Measurements from ENCODE around the gene UNC5B.

Gene UNC5B

DNA sequence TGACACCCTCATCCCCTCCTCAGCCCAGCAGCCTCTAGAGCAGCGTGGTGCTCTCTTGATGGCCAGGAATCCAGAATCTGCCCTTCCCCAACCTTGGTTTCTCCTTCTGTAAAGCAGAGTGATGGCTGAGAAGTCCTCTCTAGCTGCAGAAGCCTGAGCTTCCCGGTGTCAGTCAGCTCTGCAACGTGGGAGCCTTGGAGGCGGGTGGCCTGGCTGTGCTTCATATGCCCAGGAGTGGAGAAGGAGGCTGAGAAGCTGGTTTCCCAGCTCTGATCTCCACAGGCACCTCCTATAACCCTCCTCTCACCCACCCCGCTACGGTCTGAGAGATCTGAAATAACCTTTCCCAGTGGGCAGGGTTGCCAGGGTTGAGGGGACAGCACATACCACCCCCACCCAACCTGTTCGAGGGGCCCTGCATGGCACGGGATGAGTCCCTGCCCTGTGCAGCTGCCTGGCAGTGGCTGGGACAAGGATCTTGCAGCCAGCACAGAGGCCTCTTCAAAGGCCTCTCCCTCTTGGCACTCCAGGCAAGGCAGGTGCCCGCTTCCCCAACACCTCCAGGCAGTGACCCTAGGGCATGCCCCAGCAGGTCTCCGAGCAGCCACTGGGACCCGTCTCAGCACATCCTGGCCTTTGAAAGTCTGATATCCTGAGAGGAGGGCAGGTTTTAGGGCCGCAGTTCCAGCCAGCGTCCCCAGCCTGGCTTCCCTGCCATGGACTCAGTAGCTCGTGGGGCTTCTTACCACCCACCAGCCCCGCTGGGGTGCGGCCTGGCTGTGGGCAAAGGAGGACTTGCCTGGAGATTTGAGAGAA lies 88.4 kb downstream of the UNC5B start:
- H3K79me2 ChIP-seq (ENCODE audit: low read length), result no peaks in the 10 kb centered on the region
- H3K27me3 ChIP-seq (replicated peaks; ENCODE audit: insufficient read depth, low read length), result peaks cover 74% of the 10 kb centered on the region
- H3K9ac ChIP-seq (ENCODE audit: low read length), result no peak overlapping the region
- no peaks in the 10 kb centered on the region for H3F3A ChIP-seq (ENCODE audit: insufficient read depth, low read length)
- no peaks in the 10 kb centered on the region for H4K20me1 ChIP-seq (ENCODE audit: insufficient read depth, low read length)
- no peaks in the 10 kb centered on the region for H3K36me3 ChIP-seq (replicated peaks; ENCODE audit: insufficient read depth, low read length)
- H2AFZ ChIP-seq (ENCODE audit: low read length), result no peak overlapping the region
- no peaks in the 10 kb centered on the region for H3K9me3 ChIP-seq (replicated peaks; ENCODE audit: insufficient read depth, low read length)
- TF ChIP-seq EZH2 (optimal IDR thresholded peaks at IDR 0.05; ENCODE audit: low read depth, low read length), result no peak
- no peak for DNase-seq
- no peaks in the 10 kb centered on the region for H3K4me1 ChIP-seq (ENCODE audit: low read length)
- H3K4me2 ChIP-seq (ENCODE audit: low read depth, low read length), result no peak overlapping the region
- H3K4me3 ChIP-seq (ENCODE audit: low read length), result no peak overlapping the region
- no peak overlapping the region for H3K27ac ChIP-seq (ENCODE audit: low read length)
- H3K9me2 ChIP-seq (replicated peaks; ENCODE audit: insufficient read depth, low read length), result no peaks in the 10 kb centered on the region

DNA sequence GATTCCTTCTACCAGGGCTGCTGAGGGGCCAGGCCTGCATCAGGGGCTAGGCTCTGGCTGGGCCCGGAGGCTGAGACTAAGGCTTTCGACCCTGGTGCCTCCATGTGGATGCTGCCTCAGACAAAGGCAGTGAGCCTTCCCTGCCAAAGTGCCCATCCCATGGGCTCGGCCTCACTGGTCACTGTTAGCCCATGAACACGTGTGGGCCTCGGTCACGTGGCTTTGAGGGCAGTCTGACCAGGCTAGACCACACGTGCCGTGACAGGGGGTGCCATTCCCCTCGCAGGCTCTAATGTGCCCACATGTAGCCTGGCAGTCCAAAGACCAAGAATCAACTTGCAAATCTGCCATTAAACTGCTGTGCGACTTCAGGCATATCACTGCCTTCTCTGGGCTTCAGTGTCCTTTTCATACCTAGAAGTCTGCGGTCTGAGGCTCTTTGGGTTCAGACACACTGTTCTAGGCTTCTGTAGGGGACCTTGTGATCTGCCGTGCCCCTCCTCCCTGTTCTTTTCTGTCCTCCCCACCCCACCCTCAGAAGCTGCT lies 89.1 kb downstream of the UNC5B start:
- H3K4me3 ChIP-seq (ENCODE audit: low read length), result no peak overlapping the region
- no peaks in the 10 kb centered on the region for H3K79me2 ChIP-seq (ENCODE audit: low read length)
- H3K4me2 ChIP-seq (ENCODE audit: low read depth, low read length), result no peak overlapping the region
- no peaks in the 10 kb centered on the region for H3K36me3 ChIP-seq (replicated peaks; ENCODE audit: insufficient read depth, low read length)
- H3K9ac ChIP-seq (ENCODE audit: low read length), result no peak overlapping the region
- no peaks in the 10 kb centered on the region for H3F3A ChIP-seq (ENCODE audit: insufficient read depth, low read length)
- no peaks in the 10 kb centered on the region for H3K9me2 ChIP-seq (replicated peaks; ENCODE audit: insufficient read depth, low read length)
- H3K27ac ChIP-seq (ENCODE audit: low read length), result no peak overlapping the region
- no peak overlapping the region for H2AFZ ChIP-seq (ENCODE audit: low read length)
- no peak for TF ChIP-seq EZH2phosphoT487 (IDR thresholded peaks at IDR 0.05; ENCODE audit: low read length)
- TF ChIP-seq, protein P1, sequence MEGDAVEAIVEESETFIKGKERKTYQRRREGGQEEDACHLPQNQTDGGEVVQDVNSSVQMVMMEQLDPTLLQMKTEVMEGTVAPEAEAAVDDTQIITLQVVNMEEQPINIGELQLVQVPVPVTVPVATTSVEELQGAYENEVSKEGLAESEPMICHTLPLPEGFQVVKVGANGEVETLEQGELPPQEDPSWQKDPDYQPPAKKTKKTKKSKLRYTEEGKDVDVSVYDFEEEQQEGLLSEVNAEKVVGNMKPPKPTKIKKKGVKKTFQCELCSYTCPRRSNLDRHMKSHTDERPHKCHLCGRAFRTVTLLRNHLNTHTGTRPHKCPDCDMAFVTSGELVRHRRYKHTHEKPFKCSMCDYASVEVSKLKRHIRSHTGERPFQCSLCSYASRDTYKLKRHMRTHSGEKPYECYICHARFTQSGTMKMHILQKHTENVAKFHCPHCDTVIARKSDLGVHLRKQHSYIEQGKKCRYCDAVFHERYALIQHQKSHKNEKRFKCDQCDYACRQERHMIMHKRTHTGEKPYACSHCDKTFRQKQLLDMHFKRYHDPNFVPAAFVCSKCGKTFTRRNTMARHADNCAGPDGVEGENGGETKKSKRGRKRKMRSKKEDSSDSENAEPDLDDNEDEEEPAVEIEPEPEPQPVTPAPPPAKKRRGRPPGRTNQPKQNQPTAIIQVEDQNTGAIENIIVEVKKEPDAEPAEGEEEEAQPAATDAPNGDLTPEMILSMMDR (IDR thresholded peaks at IDR 0.05; ENCODE audit: low read length), result no peak
- TF ChIP-seq EZH2 (optimal IDR thresholded peaks at IDR 0.05; ENCODE audit: low read depth, low read length), result no peak
- no peaks in the 10 kb centered on the region for H4K20me1 ChIP-seq (ENCODE audit: insufficient read depth, low read length)
- H3K27me3 ChIP-seq (replicated peaks; ENCODE audit: insufficient read depth, low read length), result peaks cover 67% of the 10 kb centered on the region
- H3K4me1 ChIP-seq (ENCODE audit: low read length), result no peaks in the 10 kb centered on the region
- no peaks in the 10 kb centered on the region for H3K9me3 ChIP-seq (replicated peaks; ENCODE audit: insufficient read depth, low read length)
- no peak for DNase-seq

DNA sequence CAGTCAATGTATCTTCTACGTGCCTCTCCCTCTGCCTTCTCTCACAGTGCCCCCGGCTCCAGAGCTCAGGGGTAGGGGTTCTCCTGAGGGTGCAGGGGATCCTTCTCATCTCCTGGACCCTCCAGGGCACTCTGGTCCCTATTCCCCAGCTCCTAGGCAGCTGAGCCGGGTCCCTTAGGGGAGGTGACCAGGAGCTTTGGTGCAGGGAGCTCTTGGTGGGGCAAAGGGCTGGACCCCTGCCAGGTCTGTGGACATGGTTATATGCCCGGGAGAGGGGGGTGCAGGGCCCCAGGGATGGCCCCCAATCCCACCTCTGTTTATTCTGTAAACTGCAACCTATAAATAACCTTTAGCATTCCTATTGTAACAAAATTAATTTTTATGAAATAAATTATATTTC lies 90.1 kb downstream of the UNC5B start:
- TF ChIP-seq, protein P1 (IDR thresholded peaks at IDR 0.05; ENCODE audit: low read length), result no peak
- no peak for TF ChIP-seq EZH2phosphoT487 (IDR thresholded peaks at IDR 0.05; ENCODE audit: low read length)
- TF ChIP-seq EZH2 (optimal IDR thresholded peaks at IDR 0.05; ENCODE audit: low read depth, low read length), result no peak
- Histone ChIP-seq H3K4me2 (ENCODE audit: low read depth, low read length) (no peak overlapping the region), H3K27me3 (replicated peaks; ENCODE audit: insufficient read depth, low read length) (peaks cover 60% of the 10 kb centered on the region), H2AFZ (ENCODE audit: low read length) (no peak overlapping the region), H3F3A (ENCODE audit: insufficient read depth, low read length) (no peaks in the 10 kb centered on the region), H4K20me1 (ENCODE audit: insufficient read depth, low read length) (no peaks in the 10 kb centered on the region), H3K27ac (ENCODE audit: low read length) (no peak overlapping the region), H3K36me3 (replicated peaks; ENCODE audit: insufficient read depth, low read length) (no peaks in the 10 kb centered on the region), H3K9me2 (replicated peaks; ENCODE audit: insufficient read depth, low read length) (no peaks in the 10 kb centered on the region), H3K4me3 (ENCODE audit: low read length) (no peak overlapping the region), H3K9me3 (replicated peaks; ENCODE audit: insufficient read depth, low read length) (no peaks in the 10 kb centered on the region), H3K9ac (ENCODE audit: low read length) (no peak overlapping the region), H3K79me2 (ENCODE audit: low read length) (no peaks in the 10 kb centered on the region), H3K4me1 (ENCODE audit: low read length) (no peaks in the 10 kb centered on the region)
- no peak for DNase-seq
